NCI-H1694 (cell line): ENCODE measurements around the gene NUDT17.
"Not testable (repeated sequence)": the region's sequence is repeated elsewhere in the genome, so short reads cannot be mapped to it uniquely, and the experiment has no call there.

ENCODE experiments used
- DNase-seq: peaks from one replicate; lab custom pipeline; 2025; lab: John Stamatoyannopoulos, UW

Gene NUDT17, protein sequence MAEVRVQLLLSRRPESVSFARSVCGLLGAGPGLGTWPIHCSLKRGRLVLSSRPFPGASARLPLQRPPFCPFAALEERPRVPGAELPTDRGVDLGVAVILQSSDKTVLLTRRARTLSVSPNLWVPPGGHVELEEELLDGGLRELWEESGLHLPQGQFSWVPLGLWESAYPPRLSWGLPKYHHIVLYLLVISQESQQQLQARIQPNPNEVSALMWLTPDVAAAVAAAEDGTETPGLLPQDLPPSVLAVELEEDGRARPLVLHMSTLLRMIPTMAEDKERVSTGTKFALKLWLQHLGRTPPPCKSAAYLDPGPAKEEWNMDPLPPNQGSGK

DNA sequence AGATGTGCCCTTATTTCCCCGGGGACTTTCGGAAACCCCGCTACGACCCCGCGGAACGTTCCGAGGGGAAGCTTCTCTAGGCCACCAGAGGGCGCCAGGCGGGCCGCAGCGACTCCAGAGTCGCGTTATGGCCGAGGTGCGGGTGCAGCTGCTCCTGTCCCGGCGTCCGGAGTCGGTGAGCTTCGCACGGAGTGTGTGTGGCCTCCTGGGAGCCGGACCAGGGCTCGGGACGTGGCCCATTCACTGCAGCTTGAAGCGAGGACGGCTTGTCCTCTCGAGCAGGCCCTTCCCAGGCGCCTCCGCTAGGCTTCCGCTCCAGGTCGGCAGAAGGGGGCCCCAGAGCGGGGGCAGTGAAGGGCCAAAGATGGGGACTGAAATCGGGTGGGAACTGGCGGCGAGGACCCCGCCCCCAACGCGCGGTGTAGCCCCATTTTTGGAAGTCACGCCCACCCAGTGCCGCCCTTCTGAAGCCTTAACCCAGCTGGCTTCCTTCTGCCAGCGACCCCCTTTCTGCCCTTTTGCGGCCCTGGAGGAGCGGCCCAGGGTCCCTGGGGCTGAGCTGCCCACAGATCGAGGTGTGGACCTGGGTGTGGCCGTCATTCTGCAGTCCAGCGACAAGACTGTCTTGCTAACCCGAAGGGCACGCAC is at the start of gene NUDT17:
TSS of gene NUDT17 (plus strand) at position 117 of the 648 bp plus-strand sequence. CDS start at position 128, 11 bp downstream.
- DNase-seq = peak; percentile 38

DNA sequence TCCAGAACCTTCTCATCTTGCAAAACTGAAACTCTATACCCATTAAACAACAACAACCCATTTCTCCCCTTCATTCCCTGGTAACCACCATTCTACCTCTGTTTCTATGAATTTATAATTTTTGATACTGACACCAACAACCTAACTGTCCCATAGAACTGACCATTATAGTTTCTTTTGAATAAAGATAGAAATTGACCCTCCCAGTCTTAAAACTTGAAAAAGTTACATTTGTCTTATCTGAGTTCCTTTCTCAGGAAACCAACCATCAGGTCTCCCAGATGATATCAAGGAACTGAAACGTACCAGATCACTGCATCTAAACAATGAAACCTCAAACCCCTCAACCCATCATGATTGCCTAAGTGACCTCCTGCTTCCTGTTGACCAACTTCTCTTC is 48.7 kb upstream of the NUDT17 start:
- no peak for DNase-seq

DNA sequence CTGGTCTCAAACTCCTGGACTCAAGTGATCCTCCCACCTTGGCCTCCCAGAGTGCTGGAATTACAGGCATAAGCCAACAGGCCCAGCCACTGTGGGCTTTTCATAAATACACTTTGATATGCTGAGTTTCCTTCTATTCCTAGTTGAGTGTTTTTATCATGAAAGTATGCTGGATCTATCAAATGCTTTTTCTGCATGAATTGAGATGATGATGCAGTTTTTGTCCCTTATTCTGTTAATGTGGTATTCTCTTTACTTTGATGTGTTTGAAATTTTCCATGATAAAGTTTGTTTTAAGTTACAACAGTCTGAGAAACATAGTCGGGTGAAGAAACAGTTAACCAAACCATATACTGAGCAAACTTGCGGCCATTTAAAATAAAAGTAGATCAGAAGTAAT is 45.6 kb upstream of the NUDT17 start:
- no peak for DNase-seq

DNA sequence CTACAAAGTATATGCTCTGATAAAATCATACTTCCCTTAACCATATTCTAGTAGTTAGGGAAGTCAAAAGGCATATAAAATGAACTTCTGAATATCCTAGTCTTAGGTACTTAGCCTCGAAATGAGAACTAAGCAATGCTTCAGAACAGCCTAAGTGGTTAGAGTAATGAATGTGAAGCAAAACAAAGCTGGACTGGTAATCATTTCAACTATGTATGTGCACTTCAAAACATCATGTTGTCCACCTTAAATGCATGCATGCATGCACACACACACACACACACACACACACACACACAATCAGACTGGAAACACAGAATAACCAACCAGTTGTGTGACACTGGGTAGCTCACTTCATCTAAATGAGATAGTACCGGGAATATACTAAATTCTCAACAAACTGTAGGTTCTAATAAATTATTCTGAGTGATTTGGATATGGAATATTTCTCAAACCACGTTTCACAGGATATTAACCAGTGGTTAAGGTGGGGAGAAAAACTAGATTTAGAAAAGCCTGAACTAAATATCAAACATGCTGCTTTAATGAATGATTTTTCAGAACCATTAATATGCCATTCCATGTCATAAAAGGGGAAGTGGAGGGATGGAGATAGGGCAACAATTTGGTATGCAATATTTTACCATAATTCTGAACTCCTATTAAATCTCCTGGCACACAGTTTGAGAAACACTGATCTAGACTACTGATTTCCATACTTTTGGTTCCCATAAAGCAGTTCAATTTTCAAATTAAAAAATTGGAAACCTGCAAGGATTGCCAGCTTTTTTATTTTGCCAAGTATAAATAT is 41.0 kb upstream of the NUDT17 start:
- no peak for DNase-seq

DNA sequence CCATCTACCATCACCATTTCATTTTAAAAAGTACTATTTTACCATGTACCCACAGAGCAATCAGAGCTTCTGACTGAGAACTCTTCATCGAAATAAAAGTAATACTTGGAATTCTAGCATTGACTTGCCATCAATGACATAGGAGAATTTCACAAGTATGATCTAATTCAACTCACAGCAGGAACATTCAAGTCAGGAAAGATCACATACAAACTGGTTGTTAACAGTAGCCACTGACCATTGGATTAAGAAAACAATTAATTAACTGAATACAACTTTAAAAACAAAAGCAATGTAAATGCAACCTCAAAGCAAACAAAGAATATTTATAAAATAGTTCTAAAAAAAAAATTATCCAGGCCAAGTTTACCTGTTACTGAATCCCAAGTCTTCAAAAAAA is 40.4 kb upstream of the NUDT17 start:
- DNase-seq = no peak

DNA sequence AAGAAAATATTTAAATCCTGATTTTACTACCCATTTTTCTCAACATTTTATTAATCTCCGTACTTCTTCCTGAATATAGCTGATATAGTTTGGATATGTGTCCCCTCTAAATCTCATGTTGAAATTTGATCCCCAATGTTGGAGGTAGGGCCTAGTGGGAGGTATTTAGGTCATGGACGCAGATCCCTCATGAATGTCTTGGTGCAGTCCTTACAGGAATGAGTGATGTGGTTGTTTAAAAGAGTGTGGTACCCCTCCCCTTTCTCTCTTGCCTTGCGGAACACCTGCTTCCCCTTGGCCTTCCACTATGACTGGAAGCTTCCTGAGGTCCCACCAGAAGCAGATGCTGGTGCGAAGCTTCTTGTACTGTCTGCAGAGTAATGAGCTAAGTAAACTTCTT is 39.0 kb upstream of the NUDT17 start:
- no peak for DNase-seq

DNA sequence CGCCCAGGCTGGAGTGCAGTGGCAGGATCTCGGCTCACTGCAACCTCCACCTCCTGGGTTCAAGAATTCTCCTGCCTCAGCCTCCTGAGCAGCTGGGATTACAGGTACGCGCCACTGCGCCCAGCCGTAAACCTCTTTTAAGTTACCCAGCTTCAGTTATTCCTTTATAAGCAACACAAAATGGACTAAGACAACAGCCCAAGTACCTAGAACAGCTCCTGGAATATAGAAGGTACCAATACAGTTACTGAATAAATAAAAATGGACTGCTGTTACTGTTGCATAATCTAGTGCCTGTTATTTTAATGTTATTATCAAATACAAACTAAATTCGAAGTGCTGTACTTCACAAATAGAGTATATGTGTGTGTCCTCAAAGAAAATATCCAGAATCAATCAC is 38.6 kb upstream of the NUDT17 start:
- no peak for DNase-seq

DNA sequence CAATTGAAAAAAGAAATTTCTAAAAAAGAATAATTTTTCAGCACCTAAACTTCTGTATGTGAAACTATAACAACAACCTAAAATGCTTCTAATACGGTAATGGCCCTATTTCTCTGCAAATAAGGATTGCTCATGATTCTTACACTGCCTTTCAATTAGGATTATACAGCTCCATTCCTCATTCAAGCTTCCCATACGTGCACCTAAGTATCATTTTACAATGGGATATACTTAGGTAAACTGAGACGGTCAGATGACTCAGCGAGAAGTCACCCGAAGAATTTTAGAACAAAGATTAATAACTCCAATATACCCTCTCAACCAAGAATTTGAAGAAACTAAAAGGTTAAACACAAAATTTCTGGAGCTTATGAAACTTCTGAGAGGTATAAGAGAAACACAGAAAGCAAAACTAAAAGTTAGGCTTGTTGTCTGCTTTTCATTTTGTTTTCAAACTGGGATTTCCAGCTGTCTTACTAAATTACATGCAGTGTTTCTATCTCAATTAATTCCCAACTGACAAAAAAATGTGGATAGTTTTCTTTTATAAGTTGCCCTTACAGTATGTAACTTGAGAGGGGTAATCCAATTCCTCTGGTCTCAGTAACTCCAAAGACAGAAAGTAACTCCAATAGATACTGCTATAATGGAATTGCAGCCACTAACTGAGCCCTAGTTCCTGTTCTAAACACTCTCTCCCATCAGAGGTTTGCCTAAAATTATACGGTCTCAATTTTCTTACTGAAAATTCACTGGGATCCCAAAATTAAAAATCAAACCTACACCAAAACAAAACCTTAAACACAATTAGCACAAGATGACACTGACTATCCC is 32.2 kb upstream of the NUDT17 start:
- DNase-seq = not testable (repeated sequence)

DNA sequence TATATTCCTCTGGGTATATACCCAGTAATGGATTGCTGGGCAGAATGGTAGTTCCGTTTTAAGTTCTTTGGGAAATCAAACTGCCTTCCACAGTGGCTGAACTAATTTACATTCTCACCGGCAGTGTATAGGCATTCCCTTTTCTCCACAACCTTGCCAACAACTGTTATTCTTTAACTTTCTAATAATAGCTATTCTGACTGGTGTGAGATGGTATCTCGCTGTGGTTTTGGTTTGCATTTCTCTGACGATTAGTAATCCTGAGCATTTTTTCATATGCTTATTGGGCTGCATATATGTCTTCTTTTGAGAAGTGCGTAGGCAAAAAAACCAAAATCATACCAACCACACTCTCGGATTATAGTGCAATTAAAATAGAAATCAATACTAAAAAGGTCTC is 27.3 kb upstream of the NUDT17 start:
- not testable (repeated sequence) for DNase-seq

DNA sequence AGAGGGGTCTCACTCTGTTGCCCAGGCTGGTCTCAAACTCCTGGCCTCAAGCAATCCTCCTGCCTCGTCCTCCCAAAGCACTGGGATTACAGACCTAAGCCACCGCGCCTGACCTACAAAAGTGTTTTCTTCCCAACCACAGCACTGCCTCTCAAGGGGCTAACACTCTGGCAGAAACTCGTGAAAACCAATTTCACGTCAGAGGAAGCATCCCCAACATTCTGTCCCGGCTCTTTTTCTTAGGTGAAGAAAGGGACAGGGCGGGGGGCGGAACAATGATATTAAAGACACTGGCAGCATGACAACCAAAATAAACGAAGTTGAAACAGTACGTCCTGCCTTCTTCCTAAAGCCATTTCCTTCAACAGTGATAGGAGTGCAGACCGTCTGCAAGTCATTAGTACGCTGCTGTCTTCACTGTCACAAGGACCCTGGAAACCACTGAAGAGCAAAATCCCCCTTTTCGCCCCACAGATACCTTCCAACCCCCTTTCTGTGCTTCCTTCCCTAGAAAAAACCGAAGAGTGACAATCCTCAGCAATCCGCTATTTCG is 22.6 kb upstream of the NUDT17 start:
- DNase-seq = not testable (repeated sequence)

DNA sequence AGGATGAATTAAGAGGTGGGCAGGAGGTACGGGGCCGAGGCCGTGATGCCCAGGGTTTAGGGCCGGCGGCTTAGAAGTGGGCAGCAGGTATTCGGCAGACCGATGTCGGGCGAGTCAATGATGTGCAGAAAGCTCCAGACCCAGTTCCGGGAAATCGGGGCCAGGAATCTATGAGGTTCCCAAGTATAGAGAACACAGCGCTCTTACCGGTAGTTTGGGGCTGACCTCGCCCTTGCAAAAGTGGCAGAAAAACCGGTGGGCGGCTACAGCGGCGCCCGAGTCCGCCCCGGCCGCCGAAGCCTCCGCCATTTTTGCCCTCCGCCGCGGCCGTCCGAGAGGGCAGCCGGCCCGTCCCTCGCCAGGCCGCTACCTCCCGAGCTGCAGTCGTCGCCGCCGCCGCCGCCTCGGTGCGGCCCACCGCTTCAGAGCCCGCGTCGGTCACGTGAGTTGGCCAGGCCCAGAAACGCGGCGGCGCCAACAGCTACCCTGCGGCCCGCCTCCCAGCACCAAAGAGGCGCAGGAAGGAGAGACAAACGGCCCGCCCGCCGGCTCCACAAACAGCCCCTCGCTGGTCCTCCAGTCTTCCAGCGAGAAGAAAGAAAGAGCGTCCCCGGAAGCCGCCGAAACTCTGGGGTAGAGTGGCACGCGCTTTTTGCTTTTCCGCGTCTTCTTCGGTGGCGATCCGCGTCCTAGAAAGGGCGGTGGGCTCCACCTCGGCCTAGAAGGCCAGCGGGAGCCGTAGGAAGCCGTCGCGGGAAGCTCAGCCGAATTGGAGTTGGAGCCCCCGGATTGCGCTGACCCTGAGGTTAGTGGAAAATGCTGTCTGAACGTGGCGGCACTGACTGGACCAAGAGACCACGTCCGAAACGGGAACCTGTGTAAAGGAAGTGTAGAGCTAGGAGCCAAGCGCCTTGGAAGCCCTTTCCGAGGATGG is 21.6 kb upstream of the NUDT17 start, which contains the start of the genes POLR3C and RNF115:
TSS of gene POLR3C (plus strand) at position 636 of the 934 bp plus-strand sequence. CDS start 1,577 bp downstream, outside the sequence.
TSS of gene RNF115 (minus strand) at position 531 of the 934 bp plus-strand sequence. CDS start at position 309, 222 bp downstream.
- peak; percentile 85 for DNase-seq

DNA sequence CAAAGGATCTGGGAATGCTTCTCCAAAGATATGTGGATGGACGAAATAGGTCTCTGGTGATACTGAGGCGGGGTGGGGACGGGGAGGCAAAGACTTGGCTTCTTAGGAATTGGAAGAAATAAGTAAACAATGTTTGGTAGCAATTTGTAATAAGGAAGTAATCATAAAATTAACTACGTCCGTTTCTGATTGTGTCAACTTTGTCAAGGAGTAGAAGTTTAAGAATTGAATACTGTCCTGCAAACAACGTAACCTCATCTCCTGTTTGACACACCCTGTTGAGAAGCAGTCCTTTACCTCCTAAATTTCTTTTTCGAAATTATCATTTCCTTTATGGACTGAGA is 21.0 kb upstream of the NUDT17 start:
- no peak for DNase-seq

DNA sequence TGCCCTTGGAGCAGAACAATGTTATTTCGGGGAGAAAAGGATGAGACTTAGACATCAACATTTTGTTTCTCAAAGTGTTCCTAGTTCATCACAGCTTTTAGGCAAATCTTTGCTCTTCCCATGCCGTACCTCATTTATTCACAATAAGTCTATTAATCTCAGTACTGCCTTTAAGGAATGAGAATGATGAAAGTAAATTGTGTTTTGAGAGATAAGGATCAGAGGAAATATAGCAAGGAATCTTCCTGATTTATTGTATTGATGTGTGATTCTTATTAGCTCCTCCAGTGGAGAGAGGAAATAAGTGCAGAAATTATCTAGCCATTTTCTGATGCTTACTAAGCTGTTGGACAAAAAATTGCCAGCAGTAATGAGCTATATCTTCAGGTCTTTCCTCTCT is 19.4 kb upstream of the NUDT17 start:
- DNase-seq = no peak

DNA sequence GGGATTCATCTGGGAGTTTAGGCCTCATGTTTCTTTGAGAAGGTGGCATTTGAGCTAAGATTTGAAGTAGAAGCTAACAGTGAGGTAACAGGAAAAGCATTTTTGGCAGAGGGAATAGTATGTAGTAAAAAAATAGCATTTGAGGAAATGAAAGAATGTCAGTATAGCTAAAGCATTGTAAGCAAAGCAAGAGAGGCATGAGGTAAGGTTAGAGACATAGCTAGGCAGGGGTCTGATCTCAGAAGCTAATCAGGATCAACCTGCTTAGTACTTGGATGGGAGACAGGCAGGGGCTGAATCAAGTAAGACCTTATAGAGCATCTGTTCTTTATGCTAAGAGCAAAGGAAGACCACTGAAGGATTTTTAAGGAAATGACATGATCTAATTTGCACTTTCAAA is 17.5 kb upstream of the NUDT17 start:
- DNase-seq = no peak

DNA sequence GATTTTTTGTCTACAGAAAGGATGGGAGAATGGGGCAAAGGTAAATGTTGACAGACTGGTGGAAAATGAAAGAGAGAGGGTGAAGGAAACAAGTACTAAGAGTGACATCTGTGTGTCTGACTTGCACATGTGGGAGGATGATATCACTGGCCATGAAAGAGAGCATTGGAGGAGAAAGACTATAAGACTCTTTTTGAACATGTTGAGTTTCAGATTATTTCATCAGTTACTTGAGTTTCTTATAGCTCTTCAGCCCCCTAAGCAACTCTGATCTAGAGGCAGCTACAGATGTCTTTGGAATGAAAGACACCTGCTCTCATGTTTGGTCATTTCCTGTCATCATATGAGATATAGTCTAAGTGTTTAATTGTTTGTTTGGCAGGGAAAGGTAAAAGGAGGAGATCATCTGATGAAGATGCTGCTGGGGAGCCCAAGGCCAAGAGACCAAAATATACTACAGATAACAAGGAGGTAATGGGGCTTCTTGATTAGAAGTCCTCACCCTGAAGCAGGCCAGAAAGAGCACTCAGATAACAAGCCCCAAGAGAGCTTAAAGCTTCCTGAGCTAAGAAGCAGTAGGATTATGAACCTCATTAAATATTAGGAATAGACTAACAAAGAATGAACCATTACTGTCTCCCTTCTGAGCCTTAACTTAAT is 16.9 kb upstream of the NUDT17 start:
- DNase-seq = no peak

DNA sequence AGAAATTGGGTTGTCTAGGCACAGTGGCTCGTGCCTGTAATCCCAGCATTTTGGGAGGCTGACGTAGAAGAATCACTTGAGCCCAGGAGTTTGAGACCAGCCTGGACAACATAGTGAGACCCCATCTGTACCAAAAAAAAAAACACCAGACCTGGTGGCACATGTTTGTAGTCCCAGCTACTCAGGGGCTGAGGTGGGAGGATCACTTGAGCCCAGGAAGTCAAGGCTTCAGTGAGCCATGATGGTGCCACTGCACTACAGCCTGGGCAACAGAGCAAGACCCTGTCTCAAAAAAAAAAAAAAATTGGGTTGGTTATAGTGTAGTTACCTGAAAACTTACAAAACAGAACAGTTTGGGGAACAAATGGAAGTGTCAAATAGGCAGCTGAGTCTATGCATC is 14.6 kb upstream of the NUDT17 start:
- not testable (repeated sequence) for DNase-seq

DNA sequence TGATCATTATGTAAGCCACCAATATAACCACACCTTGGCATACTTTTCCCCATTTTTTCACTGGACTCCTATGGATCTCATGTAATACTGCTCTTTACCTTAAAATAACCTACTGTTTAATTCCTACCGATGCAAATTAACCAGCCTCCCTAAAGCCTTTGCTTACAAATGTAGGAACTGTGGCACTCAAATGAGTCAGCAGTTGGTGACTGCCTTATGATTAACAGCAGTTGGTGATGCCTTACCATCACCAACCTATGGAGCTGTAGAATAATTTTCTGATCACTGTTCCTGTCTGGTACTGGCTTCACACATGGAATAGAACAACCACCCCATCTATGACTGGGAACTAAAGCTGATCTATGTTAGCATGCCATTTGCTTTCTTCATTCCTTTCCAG is 7.8 kb upstream of the NUDT17 start:
- DNase-seq = no peak

DNA sequence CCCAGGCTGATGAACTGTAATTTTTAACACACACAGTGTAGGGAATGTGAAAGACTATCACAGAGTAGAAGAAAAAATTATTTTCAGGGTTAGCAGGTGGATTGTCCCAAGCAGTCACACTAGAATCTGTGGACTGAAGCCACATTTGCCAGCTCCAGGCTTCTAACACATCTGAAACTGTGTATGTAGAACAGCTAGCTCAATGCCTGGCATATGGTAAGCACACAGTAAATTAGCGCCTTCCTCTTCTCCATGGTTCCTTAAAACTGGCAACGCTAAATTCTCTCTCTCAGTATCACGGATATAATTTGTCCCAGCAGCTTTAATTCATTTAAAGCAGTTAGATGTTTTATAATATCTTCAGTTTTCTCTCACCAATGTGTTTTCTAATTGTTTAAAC is 2.4 kb upstream of the NUDT17 start:
- DNase-seq = no peak

DNA sequence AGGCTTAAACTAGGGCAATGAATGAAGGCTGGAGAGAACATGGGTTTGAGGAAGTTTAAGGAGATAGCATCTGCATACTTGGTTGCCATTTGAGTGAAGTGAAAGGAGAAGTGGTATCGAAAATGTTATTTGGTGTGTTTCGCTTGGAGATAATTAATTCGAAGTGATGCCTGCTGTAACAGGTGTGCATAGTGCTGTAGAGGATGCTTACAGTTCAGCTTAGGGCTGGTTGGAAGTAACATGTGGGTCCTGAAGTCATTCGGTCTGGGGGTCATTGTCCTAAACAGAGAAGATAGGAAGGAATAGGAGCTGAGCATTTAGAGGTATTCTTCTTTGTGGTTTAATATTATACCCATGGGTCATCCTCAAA is 301 bp upstream of the NUDT17 start:
- DNase-seq = no peak

DNA sequence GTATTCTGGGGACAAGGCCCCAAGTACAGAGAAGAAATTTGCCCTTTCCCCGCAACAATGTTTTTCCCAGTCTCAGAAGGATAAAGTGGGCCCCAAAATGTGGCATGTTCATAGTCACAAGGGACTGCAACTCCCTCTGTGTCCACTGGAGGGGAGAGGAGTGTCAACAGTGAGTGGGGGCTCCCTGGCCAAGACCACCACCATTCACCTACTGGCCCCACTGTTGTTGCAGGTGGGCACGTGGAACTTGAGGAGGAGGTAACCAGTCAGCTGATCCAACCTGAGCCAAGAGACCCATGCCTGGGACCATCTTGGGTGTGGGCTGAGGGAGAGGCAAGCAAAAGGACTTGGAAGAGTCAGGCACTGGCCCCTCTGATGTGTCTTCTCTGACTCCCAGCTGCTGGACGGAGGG is 777 bp downstream of the NUDT17 start:
- DNase-seq = no peak
